SK-N-SH (cell line): Measurements from ENCODE around the gene OGFOD2. TPM values are rescaled to one million over a fixed set of nuclear protein-coding genes. Genes with fewer than 3 reads are reported as not detected.

Experiments used
- CTCF ChIA-PET: fragments of 300-600, 350-600 bp; formaldehyde crosslinking; extraction: SDS; loops from one replicate; lab custom pipeline; 2021; lab: Yijun Ruan, JAX
- POLR2A ChIA-PET: fragments of 350-600 bp; sonication (Branson Sonifier 250); formaldehyde crosslinking; extraction: SDS; loops from one replicate; lab custom pipeline; 2020; ENCODE audit warnings: antibody characterized with exemption, inconsistent platforms; lab: Yijun Ruan, JAX
- DNase-seq: peaks from one replicate; pipeline ENCODE4 v3.0.0; 2012
- H2AFZ ChIP-seq: fragments of 200-600 bp; sonication (generic); 2 replicates; pipeline ENCODE4 v1.8.1; 2016; ENCODE audit warnings: antibody characterized with exemption, mild to moderate bottlenecking, low read depth
- H3F3A ChIP-seq: fragments of 200-600 bp; sonication (generic); replicated peaks from 2 replicates; pipeline ENCODE3; 2016; ENCODE audit warnings: antibody characterized with exemption, mild to moderate bottlenecking; ENCODE audit not compliant: insufficient read depth
- H3K27ac ChIP-seq, 2 experiments: fragments of 200-500 bp in 1 of 2; fragments of 200-600 bp in 1 of 2; sonication (Bioruptor generic) in 1 of 2; sonication (generic), shearing (Covaris generic) in 1 of 2; 2 replicates each; pipeline versions ENCODE4 v1.5.1 to v1.6.1; 2014 to 2016; ENCODE audit warnings: low read depth in 2 of 2, inconsistent platforms in 1 of 2, low read length in 1 of 2, mild to moderate bottlenecking in 1 of 2, mixed read lengths in 1 of 2
- H3K27me3 ChIP-seq: fragments of 200-600 bp; sonication (generic), shearing (Covaris generic); 2 replicates; pipeline ENCODE4 v1.6.1; 2016; ENCODE audit warnings: mixed run types; ENCODE audit not compliant: insufficient read depth
- H3K36me3 ChIP-seq, 2 experiments: fragments of 200-500 bp in 1 of 2; fragments of 200-600 bp in 1 of 2; sonication (Bioruptor generic) in 1 of 2; sonication (generic) in 1 of 2; replicated peaks in 1 of 2; 2 replicates each; pipeline versions ENCODE3 to v1.5.1; 2014 to 2016; ENCODE audit warnings: low read length in 1 of 2, mild to moderate bottlenecking in 1 of 2; ENCODE audit not compliant: insufficient read depth in 2 of 2, control insufficient read depth in 1 of 2
- H3K4me1 ChIP-seq, 2 experiments: fragments of 200-500 bp in 1 of 2; fragments of 200-600 bp in 1 of 2; sonication (Bioruptor generic) in 1 of 2; sonication (generic), shearing (Covaris generic) in 1 of 2; 2 replicates each; pipeline versions ENCODE4 v1.5.1 to v1.6.1; 2014 to 2016; ENCODE audit warnings: low read depth in 1 of 2, low read length in 1 of 2, mixed run types in 1 of 2; ENCODE audit not compliant: insufficient read depth in 2 of 2, control insufficient read depth in 1 of 2
- H3K4me2 ChIP-seq: fragments of 200-600 bp; sonication (generic), shearing (Covaris generic); 2 replicates; pipeline ENCODE4 v1.6.1; 2017; ENCODE audit warnings: mixed run types
- H3K4me3 ChIP-seq, 2 experiments: fragments of 200-500 bp in 1 of 2; fragments of 200-600 bp in 1 of 2; sonication (Bioruptor generic) in 1 of 2; sonication (generic), shearing (Covaris generic) in 1 of 2; 2 replicates each; pipeline versions ENCODE4 v1.5.1 to v1.8.1; 2014 to 2016; ENCODE audit warnings: low read depth in 2 of 2, inconsistent platforms in 1 of 2, low read length in 1 of 2, mild to moderate bottlenecking in 1 of 2, mixed read lengths in 1 of 2, moderate library complexity in 1 of 2
- H3K79me2 ChIP-seq: fragments of 200-600 bp; sonication (generic); 2 replicates; pipeline ENCODE4 v1.8.1; 2017; ENCODE audit warnings: mild to moderate bottlenecking; ENCODE audit not compliant: insufficient read depth
- H3K9ac ChIP-seq: fragments of 200-600 bp; sonication (generic); 2 replicates; pipeline ENCODE4 v1.6.1; 2017; ENCODE audit warnings: mixed run types
- H3K9me2 ChIP-seq: fragments of 200-600 bp; sonication (generic); 2 replicates; pipeline ENCODE4 v1.6.1; 2017; ENCODE audit warnings: mixed run types
- H3K9me3 ChIP-seq: fragments of 200-600 bp; sonication (generic); 2 replicates; pipeline ENCODE4 v1.6.1; 2017; ENCODE audit warnings: mixed run types, mild to moderate bottlenecking, moderate library complexity
- H4K20me1 ChIP-seq: fragments of 200-600 bp; sonication (generic); 2 replicates; pipeline ENCODE4 v1.6.1; 2017; ENCODE audit warnings: mild to moderate bottlenecking, mixed run types; ENCODE audit not compliant: insufficient read depth
- ELF1 ChIP-seq: IDR thresholded peaks from 2 replicates; pipeline ENCODE4 v1.4.0; 2012
- EP300 ChIP-seq, 2 experiments: IDR thresholded peaks; 2 replicates each; pipeline versions ENCODE4 v1.4.0 to v1.6.1; 2012; ENCODE audit warnings: borderline replicate concordance in 1 of 2, low read depth in 1 of 2, low read length in 1 of 2
- FOXJ3 ChIP-seq: sonication (generic); formaldehyde crosslinking; IDR thresholded peaks from 2 replicates; pipeline ENCODE4 v1.5.1; 2020; ENCODE audit warnings: mild to moderate bottlenecking, missing genetic modification reagents
- GATA2 ChIP-seq: sonication (generic); formaldehyde crosslinking; IDR thresholded peaks from 2 replicates; pipeline ENCODE4 v1.5.0; 2020; ENCODE audit warnings: mild to moderate bottlenecking, missing genetic modification reagents
- JUND ChIP-seq: IDR thresholded peaks from 2 replicates; pipeline ENCODE4 v1.4.0; 2012
- MXI1 ChIP-seq: IDR thresholded peaks from 2 replicates; pipeline ENCODE4 v1.6.1; 2012; ENCODE audit warnings: mild to moderate bottlenecking, low read depth, low read length, improper control_type of control experiment
- NFIC ChIP-seq: IDR thresholded peaks from 2 replicates; pipeline ENCODE4 v1.4.0; 2012; ENCODE audit warnings: borderline replicate concordance
- NRF1 ChIP-seq: IDR thresholded peaks from 2 replicates; pipeline ENCODE4 v1.6.1; 2012; ENCODE audit warnings: low read depth, mild to moderate bottlenecking, low read length
- POLR2AphosphoS5 ChIP-seq: IDR thresholded peaks from 2 replicates; pipeline ENCODE4 v1.6.1; 2012; ENCODE audit warnings: low read depth, low read length
- RCOR1 ChIP-seq: fragments of 150-350 bp; IDR thresholded peaks from 2 replicates; pipeline ENCODE4 v1.6.1; 2017; ENCODE audit warnings: antibody characterized with exemption, low read length
- RXRA ChIP-seq: IDR thresholded peaks from 2 replicates; pipeline ENCODE4 v1.4.0; 2012; ENCODE audit warnings: low read depth, mild to moderate bottlenecking, borderline replicate concordance
- TEAD4 ChIP-seq: IDR thresholded peaks from 2 replicates; pipeline ENCODE4 v1.4.0; 2012; ENCODE audit warnings: mild to moderate bottlenecking, borderline replicate concordance; ENCODE audit not compliant: insufficient read depth
- WGBS: methylation state at CpG from one replicate; pipeline ENCODE4 v1.1.6; 2017; ENCODE audit warnings: low lambda C conversion rate; 5-methylcytosine and 5-hydroxymethylcytosine counted together
- polyA plus RNA-seq, 3 experiments: library from polyadenylated mRNA; depleted of rRNA; stranded (reverse); fragments of >200 nt; gene quantifications; 2 replicates each; pipeline ENCODE4 v1.2.3, GENCODE V29; 2012
- TF ChIP-seq, protein P1 (sequence below): IDR thresholded peaks from 2 replicates; pipeline ENCODE4 v1.4.0; 2012; ENCODE audit warnings: low read depth, borderline replicate concordance
- TF ChIP-seq, protein P2 (sequence below): IDR thresholded peaks from 2 replicates; pipeline ENCODE4; 2012
- TF ChIP-seq, protein P3 (sequence below): fragments of 150-350 bp; IDR thresholded peaks from 2 replicates; pipeline ENCODE4 v1.6.1; 2017; ENCODE audit warnings: antibody characterized with exemption, low read length, low read depth, borderline replicate concordance

OGFOD2 gene
- polyA plus RNA-seq, 1 of the 3 experiments (the other 2 are of a cell fraction), result 22.0 TPM

DNA sequence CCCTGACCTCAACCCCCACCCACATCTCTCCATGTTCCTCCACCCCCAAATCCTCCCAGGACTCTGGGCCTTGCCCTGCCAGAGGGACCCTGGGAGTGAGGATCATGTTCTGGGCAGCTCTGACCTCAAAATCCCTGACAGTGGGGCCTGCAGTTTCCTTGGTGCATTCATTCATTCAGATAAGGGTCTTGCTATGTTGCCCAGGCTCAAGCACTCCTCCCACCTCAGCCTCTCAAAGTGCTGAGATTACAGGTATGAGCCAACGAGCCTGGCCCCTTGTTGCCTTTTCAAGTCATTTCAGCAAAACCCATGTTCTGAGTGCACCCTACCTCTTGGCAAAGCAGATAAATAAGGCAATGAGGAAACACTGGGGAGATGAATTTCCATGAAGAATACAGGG is 35.1 kb downstream of the OGFOD2 start:
- Histone ChIP-seq H3K4me1 (peaks cover 0 to 9% of the 10 kb centered on the region in 2 experiments; a peak in 1 of 4 replicates), H3K79me2 (no peaks in the 10 kb centered on the region), H3K9me3 (no peaks in the 10 kb centered on the region), H3K4me2 (no peak overlapping the region), H3K27me3 (no peaks in the 10 kb centered on the region), H3K27ac (no peak overlapping the region), H4K20me1 (no peaks in the 10 kb centered on the region), H3K4me3 (no peak overlapping the region), H3K9ac (no peak overlapping the region), H3F3A (peaks cover 1% of the 10 kb centered on the region), H3K9me2 (no peaks in the 10 kb centered on the region), H3K36me3 (peaks cover 0 to 3% of the 10 kb centered on the region in 2 experiments), H2AFZ (no peak overlapping the region)
- ChIA-PET CTCF (no interaction called here), POLR2A (no interaction called here)
- WGBS, result 82% methylated on average over 1 of the region's 1 CpG
- no peak for DNase-seq
- TF ChIP-seq EP300 (IDR thresholded peaks at IDR 0.05; ENCODE audit: borderline replicate concordance in 1 of 2, low read depth in 1 of 2, low read length in 1 of 2) (no peak), NFIC (no peak), FOXJ3 (no peak), POLR2AphosphoS5 (no peak), JUND (no peak)

DNA sequence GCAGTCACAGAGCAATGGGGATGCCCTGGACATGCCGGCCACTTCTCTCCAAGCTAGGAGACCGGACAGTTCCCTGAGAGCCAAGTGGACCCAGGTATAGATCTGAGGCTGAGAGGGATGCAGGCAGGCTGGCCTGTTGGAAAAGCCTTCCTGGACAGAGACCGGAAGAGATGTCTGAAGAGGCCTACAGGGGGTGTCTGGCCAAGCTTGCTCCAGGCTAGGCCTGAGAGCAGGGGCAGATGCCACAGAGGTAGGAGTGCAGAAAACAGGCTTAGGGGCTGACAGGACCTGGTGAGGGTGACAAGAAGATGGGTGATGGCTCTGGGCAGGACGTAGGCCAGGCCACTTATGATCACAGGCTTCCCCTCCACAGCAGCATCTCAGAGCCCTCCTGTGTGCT is 35.6 kb downstream of the OGFOD2 start:
- TF ChIP-seq NRF1 (no peak), NFIC (no peak)
- WGBS, result 100% methylated on average over 4 of the region's 4 CpGs
- no peak for DNase-seq
- Histone ChIP-seq H3K79me2 (no peaks in the 10 kb centered on the region), H3K36me3 (peaks cover 0 to 3% of the 10 kb centered on the region in 2 experiments), H3K4me1 (peaks cover 0 to 9% of the 10 kb centered on the region in 2 experiments; a peak in 1 of 4 replicates), H3K4me3 (no peak overlapping the region), H3K4me2 (no peak overlapping the region), H2AFZ (no peak overlapping the region), H3K9me3 (no peaks in the 10 kb centered on the region), H3K27me3 (no peaks in the 10 kb centered on the region), H3K27ac (no peak overlapping the region), H3K9ac (no peak overlapping the region), H4K20me1 (no peaks in the 10 kb centered on the region), H3K9me2 (no peaks in the 10 kb centered on the region), H3F3A (peaks cover 5% of the 10 kb centered on the region)
- POLR2A ChIA-PET, result no interaction called here
- CTCF ChIA-PET, result no interaction called here

DNA sequence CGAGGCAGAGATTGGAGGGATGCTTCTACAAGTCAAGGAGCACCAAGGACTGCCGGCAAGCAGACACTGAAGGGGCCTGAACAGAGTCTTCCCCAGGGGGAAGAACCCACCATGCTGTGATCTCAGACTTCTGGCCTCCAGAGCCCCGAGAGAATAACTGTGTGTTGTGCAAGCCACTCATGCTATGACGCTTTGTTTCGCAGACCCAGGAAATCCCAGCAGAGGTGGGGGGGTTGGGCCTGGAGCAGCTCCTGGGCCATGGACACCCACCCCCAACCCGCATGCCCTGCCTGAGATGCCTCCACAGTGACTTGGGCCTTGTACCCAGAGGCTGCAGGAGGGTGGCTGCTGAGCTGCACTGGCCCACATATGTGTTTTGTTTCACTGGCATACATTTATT is 36.7 kb downstream of the OGFOD2 start:
- TF ChIP-seq, protein P1, sequence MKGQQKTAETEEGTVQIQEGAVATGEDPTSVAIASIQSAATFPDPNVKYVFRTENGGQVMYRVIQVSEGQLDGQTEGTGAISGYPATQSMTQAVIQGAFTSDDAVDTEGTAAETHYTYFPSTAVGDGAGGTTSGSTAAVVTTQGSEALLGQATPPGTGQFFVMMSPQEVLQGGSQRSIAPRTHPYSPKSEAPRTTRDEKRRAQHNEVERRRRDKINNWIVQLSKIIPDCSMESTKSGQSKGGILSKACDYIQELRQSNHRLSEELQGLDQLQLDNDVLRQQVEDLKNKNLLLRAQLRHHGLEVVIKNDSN, result no peak
- TF ChIP-seq, protein P2, sequence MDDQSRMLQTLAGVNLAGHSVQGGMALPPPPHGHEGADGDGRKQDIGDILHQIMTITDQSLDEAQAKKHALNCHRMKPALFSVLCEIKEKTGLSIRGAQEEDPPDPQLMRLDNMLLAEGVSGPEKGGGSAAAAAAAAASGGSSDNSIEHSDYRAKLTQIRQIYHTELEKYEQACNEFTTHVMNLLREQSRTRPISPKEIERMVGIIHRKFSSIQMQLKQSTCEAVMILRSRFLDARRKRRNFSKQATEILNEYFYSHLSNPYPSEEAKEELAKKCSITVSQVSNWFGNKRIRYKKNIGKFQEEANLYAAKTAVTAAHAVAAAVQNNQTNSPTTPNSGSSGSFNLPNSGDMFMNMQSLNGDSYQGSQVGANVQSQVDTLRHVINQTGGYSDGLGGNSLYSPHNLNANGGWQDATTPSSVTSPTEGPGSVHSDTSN, result no peak
- TF ChIP-seq EP300 (IDR thresholded peaks at IDR 0.05; ENCODE audit: borderline replicate concordance in 1 of 2, low read depth in 1 of 2, low read length in 1 of 2) (no peak), TEAD4 (no peak), MXI1 (no peak), GATA2 (CRISPR knock-in tag) (no peak), RCOR1 (no peak), RXRA (no peak), ELF1 (no peak)
- TF ChIP-seq, protein P3, sequence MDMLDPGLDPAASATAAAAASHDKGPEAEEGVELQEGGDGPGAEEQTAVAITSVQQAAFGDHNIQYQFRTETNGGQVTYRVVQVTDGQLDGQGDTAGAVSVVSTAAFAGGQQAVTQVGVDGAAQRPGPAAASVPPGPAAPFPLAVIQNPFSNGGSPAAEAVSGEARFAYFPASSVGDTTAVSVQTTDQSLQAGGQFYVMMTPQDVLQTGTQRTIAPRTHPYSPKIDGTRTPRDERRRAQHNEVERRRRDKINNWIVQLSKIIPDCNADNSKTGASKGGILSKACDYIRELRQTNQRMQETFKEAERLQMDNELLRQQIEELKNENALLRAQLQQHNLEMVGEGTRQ, result no peak
- no peak for DNase-seq
- Histone ChIP-seq H3K79me2 (no peaks in the 10 kb centered on the region), H3K27ac (no peak overlapping the region), H3K4me3 (no peak overlapping the region), H3K9ac (no peak overlapping the region), H4K20me1 (no peaks in the 10 kb centered on the region), H3K9me3 (no peaks in the 10 kb centered on the region), H2AFZ (no peak overlapping the region), H3K4me2 (no peak overlapping the region), H3K36me3 (peaks cover 0 to 3% of the 10 kb centered on the region in 2 experiments), H3F3A (peaks cover 5% of the 10 kb centered on the region), H3K27me3 (no peaks in the 10 kb centered on the region), H3K9me2 (no peaks in the 10 kb centered on the region), H3K4me1 (peaks cover 0 to 9% of the 10 kb centered on the region in 2 experiments; a peak in 1 of 4 replicates)
- CTCF ChIA-PET, result no interaction called here
- POLR2A ChIA-PET, result no interaction called here
- over 99% methylated on average over 6 of the region's 6 CpGs for WGBS
